ENCODE measurements around the gene ADAM22.

Gene ADAM22

DNA sequence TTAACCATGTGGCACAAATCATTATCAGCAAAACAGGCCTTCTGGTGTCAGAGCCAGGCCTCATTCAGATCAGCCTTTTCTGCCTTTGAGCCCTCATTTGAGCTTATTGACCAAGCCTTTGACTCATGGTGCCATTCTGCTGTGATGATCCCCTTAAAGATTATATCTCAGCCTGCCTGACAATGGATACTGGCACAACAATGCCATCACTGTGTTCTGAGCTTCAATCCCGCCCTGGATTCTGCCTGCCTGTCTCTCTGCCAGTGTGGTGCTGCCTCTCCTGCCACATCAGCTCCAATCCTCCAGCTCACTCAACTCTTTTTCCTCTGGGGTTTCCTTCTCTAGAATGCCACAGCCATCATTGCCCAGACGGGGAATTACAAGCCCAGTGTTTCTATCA is 233.2 kb downstream of the ADAM22 start:
- peak; percentile 45 for DNase-seq (ENCODE audit: low spot score)

- DNase-seq (ENCODE audit: low spot score): no peak
Measured at GRCh38 chr7:88167721-88168120, 233.7 kb downstream of the ADAM22 start.

DNA sequence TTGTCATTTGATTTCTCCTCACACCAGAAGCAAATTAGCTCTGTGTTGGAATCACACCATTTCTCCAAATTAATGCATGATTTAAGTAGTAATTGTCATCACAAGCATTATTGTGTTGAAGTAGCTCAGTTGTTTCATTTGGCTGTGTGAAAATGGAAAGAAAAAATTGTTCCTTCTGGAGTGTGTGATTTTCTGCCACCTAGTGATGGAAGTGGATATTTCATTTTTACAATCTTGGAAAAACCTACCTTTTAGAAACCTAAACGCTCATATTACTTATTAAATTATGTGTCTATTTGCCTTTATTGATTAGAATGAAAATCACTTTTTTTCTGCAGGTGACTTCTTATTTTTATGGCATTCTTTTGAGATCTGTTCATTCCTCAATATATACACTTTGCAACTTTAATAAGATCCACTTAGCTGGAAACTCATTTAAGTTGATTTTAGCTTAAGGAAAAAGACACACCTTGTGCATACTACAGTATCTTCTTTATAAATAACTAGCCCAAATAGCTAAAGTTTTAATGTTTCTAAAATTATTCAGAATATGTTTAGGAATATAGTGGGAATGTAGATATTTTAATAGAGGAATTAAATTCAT is 235.8 kb downstream of the ADAM22 start:
- peak; percentile 35 for DNase-seq (ENCODE audit: low spot score)

DNA sequence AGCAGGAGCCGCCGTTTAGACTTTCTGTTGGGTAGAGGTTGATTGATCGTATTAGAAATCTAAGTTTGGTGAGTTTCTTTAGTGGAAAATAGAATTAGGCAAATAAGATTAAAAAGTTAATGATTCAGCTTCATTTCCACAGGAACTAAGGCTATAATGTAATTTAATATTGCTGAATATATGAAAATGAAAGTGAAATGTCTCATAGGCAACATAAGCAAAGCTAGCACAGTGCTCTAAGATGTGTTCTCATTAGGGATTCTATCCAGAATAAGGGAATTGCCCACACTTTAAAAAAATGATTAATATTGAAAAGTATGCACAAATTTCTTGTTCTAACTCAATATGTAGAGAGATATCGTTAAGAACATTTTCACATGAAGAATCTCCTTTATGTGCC is 238.8 kb downstream of the ADAM22 start:
- DNase-seq (ENCODE audit: low spot score): no peak

- DNase-seq (ENCODE audit: low spot score): no peak
Measured at GRCh38 chr7:88176190-88176589, 242.1 kb downstream of the ADAM22 start.

DNA sequence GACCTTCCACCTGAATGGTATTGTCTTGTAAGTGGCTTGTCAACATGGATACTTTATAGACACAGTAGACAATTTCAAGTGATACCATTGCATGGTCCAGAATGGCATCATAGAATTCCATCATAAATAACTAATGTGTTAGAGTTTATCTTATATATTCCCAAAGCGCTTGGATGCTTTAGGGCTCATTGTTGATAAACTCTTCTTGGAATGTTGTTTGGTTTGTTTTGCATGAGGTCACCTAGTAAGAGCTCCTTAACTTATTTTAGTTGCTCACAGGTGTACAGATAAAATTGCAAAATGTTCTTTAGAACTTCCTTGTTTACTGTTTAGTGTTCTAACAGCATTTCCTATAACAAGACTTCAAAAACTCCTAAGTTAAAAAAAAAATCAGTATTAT is 249.0 kb downstream of the ADAM22 start:
- DNase-seq (ENCODE audit: low spot score): no peak

DNA sequence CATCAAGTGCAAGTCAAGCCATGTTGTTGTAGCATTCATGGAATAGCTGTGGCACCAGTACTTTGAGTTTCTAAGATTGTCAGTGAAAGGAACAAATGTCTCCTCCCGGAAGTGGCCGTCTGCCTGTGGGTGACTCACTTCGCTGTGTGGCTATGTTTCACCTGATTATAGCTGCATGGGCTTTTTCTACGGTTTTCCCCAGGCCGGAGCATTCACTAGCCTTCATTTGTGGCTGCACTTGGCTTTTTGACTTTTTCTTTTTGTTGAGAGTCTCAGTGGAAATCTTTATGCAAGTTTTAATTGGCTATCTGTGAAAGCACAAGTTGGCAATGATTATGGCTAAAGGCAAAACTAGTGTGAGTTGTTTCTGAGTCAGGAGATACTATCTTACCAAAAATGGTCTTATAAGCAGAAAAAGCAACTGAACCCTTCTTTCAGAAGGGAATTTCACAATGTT is 250.8 kb downstream of the ADAM22 start:
- peak; percentile 39 for DNase-seq (ENCODE audit: low spot score)

DNA sequence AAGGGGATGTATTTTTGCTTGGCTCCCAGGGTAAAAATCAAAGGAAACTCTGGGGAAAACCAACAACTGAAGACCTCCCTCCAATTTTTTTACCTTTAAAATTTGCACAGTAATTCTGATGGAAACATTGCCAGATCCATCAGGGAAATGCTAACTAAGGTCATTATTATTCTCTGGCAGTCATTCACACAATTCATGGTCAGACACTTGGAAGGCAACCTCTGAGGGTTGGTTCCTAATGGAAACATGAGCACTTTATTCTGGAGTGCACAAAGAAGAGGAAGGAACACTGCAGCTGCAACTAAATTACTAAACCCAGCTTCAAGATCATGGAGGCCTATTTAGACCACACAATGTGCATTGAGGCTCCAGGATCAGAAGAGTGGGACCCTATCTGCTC is 251.6 kb downstream of the ADAM22 start:
- DNase-seq (ENCODE audit: low spot score): no peak

DNA sequence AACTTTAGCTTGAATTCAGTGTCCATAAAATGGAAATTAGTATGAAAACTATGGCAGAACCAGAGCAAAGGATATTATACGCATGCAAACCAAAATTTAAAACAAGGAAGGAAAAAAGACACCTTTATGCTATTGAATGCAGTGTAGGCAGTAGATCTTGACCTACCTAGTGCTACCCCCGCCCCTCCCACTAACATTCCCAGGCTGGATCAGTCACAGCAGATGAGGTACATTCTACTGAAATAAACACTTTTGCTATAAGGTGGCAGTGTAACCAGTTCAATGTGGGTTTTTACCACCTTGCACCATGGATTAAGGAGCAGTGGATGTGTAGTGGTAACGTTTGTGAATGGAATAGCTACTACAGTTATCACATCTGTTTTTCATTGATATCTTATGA is 257.9 kb downstream of the ADAM22 start:
- DNase-seq (ENCODE audit: low spot score): no peak

GRCh38 chr7:88200261-88200660 is 266.2 kb downstream of the ADAM22 start:
- DNase-seq (ENCODE audit: low spot score): no peak

- DNase-seq (ENCODE audit: low spot score): no peak
Measured at GRCh38 chr7:88200789-88201188, 266.7 kb downstream of the ADAM22 start.

DNA sequence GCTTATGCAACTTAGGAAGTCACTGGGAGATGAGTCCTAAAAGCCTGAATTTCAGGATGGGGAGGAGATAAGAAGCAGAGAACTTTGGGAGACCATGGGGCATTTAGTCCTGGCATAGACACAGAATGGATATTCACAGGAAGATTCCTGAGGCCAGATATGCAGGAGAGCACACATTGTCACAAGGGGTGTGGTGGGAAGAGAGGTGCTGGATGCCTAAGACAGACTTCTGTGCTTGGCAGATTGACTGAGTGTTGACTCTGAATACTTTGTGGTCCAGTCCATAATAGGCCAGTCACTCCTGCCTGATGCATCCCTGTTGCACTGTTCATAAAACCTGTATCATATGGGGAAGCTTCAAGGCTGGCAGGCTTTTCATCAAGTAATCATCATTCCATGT is 267.3 kb downstream of the ADAM22 start:
- DNase-seq (ENCODE audit: low spot score): no peak

GRCh38 chr7:88202278-88202677 is 268.2 kb downstream of the ADAM22 start:
- no peak for DNase-seq (ENCODE audit: low spot score)

DNA sequence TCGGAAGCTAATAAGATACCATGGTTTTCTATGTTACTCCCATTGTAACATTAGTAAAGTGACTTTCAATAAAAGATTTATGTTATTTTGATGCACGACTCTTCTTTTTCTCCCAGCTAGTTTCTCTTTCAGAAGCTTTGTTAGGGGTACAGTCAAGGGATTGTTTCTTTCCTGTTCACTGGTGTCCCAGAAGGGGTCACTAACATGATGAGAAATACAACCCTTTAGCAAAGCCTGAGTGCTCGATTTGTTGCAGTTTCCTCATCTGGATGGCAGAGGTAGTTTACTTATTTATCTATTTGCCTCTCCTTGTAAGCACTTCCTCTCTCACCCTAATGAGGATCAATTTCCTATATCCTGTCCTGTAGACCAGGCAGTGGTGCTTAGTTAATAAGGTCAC is 268.7 kb downstream of the ADAM22 start:
- no peak for DNase-seq (ENCODE audit: low spot score)

- DNase-seq (ENCODE audit: low spot score): no peak
Measured at GRCh38 chr7:88203401-88203800, 269.4 kb downstream of the ADAM22 start.

DNA sequence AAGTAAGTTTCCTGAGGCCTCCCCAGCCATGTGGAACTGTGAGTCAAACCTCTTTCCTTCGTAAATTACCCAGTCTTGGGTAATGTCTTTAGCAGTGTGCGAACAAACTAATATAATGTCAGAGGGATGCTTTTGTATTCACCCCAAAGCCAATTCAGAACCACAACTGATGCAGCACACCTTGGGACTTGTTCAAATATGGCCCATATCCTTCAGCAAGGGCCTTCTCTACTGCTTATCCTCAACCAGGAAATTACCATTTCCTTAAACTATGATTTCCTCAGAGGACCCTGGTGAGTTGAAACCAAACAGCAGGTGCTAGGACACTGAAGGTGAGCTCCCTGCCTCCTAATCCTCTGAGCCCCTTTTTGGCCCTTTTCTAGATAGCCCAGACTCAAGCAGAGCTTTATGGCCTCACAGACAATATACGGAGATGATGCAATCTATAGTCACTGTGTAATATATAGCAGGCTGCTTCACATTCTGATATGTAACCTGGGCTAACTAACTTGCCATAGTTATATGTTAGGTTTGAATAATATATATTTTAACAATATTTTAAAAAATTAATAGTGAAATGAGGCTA is 270.6 kb downstream of the ADAM22 start:
- DNase-seq (ENCODE audit: low spot score): no peak

- DNase-seq (ENCODE audit: low spot score): no peak
Measured at GRCh38 chr7:88205179-88205578, 271.1 kb downstream of the ADAM22 start.

GRCh38 chr7:88206254-88206653 is 272.2 kb downstream of the ADAM22 start:
- DNase-seq (ENCODE audit: low spot score): no peak

GRCh38 chr7:88208521-88208920 is 274.5 kb downstream of the ADAM22 start:
- no peak for DNase-seq (ENCODE audit: low spot score)

DNA sequence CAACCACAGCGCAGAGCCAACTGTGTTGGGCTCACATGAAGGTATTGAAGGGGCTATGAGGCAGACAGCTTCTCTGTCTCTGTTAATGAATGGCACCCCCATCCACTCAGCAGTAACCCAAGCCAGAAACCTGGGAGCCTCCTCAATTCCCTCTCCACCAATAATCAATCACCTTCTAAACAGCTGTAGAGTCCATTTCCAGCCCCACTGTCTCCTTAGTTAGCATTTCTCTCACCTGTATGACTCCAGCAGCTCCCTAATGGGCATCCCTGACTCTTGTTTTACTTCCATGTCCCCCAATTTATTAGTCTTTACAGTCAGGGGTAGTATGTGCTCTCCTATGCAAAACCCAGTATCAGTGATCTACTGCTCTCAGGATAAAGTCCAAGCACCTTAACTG is 278.9 kb downstream of the ADAM22 start:
- no peak for DNase-seq (ENCODE audit: low spot score)

GRCh38 chr7:88214456-88214855 is 280.4 kb downstream of the ADAM22 start:
- no peak for DNase-seq (ENCODE audit: low spot score)

GRCh38 chr7:88215295-88215694 is 281.2 kb downstream of the ADAM22 start:
- DNase-seq (ENCODE audit: low spot score): no peak

DNA sequence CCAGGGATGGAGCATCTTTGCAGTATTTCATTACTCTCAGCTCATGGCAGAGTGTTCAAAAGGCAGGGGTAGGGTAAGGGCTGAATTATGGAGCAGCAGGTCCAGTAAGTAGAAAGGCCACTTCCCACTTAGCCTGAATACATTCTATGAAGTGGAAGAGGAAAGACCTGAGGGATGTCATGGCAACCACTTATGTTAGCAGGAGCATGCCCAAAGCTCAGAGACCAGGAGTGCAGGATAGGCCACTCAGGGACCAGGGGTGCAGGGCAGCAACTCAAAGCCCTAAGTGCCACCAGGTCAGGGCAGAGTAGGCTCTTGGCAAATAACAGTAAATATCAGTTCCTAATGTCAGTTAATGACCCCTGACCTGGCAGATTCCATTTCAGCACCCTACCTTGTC is 282.2 kb downstream of the ADAM22 start:
- no peak for DNase-seq (ENCODE audit: low spot score)

GRCh38 chr7:88217675-88218428 is 283.8 kb downstream of the ADAM22 start:
- DNase-seq (ENCODE audit: low spot score): no peak
